ENCODE results near the gene MRPL27.
"Not testable (repeated sequence)": the region's sequence is repeated elsewhere in the genome, so short reads cannot be mapped to it uniquely, and the experiment has no call there.

MRPL27 gene

GRCh38 chr17:50344731-50345365, 28.1 kb downstream of the MRPL27 start:
- no peak for DNase-seq

- no peak for DNase-seq
Measured at GRCh38 chr17:50339381-50339780, 33.6 kb downstream of the MRPL27 start.

GRCh38 chr17:50338645-50339044, 34.3 kb downstream of the MRPL27 start:
- no peak for DNase-seq

DNA sequence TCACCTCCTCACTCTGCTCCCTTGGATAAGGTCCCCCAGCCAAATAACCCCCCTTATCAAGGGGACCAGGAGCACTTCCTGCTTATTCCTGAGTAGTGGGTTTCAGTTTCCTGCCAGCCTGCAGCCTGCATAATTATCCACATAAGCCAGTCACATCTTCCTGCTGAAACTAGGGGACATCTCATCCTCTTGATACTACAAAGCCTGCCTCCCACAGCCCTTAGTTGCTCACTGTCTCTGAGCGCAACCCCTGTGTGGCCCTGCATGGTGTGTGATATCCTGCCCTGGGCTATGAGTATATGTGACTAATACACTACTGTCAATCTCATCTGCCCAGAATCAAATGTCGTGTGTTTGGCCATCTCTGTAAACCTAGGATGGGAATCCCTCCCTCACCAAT, 35.0 kb downstream of the MRPL27 start:
- no peak for DNase-seq

GRCh38 chr17:50333291-50334057, 39.5 kb downstream of the MRPL27 start:
- DNase-seq = not testable (repeated sequence)

DNA sequence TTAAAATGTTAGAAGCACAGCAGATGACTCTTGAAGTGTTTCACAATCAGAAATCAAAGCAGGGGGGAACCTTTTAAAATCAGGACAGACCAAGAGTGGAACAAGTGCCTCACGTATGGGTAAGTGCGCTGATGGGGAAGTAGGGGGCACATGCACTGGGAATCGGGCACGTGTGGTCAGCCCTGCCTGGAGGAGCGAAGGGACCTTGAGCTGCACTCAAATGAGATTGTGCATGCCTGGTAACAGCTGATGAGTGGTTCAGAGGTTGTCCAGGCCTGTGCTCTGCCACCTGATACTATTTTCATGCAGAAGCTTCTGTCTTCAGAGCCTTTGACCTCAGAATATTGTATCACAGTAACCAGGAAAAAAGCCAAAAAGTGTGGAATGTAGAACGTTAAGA, 40.8 kb downstream of the MRPL27 start:
- no peak for DNase-seq

- DNase-seq = no peak
Measured at GRCh38 chr17:50331085-50331791, 41.7 kb downstream of the MRPL27 start.

DNA sequence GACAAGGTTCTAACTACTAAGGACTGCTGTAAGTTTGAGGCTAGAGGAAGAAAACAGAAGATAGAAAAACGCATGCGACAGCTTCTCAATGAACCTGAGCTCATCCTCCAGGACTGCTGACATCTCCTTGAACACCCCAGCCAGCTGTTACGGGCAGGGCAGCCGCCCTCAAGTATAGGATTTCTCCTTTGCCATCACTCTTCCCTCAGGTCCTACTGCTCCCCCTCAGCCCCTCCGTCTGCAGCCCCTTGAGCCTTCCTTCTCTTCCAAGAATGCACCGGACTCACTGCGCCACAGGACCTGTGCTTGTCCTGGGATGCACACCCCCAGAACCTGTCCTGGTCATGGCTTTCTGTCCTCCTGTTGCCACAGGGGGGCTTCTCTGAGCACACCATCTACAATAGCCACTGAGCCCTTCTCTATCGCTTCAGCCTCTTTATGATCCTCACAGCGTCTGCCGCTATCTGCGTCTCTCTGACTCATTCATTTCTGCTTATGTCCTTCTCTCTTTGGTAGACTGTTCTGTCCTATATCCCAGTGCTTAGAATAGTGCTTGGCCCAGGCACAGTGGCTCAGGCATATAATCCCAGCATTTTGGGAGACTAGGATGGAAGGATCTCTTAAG, 42.7 kb downstream of the MRPL27 start:
- DNase-seq = no peak

DNA sequence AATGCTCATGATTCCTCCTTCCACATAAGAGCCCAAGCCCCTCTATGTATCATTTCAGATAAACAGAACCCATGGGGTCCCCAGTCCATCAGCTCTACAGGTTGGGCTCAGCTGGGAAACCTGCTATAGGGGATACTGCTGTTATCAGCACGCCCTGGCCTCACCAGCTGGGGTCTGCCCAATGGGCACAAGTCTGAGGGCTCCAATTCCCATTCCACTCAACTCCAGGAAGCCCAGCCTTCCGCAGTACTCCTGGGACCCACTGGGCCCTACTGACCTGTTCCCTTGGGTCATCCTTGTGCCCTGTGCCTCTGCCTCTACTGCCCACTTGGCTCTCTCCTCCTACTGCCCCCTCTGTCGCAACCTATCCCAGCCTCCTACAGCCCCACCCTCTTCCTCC, 43.3 kb downstream of the MRPL27 start:
- DNase-seq = no peak

DNA sequence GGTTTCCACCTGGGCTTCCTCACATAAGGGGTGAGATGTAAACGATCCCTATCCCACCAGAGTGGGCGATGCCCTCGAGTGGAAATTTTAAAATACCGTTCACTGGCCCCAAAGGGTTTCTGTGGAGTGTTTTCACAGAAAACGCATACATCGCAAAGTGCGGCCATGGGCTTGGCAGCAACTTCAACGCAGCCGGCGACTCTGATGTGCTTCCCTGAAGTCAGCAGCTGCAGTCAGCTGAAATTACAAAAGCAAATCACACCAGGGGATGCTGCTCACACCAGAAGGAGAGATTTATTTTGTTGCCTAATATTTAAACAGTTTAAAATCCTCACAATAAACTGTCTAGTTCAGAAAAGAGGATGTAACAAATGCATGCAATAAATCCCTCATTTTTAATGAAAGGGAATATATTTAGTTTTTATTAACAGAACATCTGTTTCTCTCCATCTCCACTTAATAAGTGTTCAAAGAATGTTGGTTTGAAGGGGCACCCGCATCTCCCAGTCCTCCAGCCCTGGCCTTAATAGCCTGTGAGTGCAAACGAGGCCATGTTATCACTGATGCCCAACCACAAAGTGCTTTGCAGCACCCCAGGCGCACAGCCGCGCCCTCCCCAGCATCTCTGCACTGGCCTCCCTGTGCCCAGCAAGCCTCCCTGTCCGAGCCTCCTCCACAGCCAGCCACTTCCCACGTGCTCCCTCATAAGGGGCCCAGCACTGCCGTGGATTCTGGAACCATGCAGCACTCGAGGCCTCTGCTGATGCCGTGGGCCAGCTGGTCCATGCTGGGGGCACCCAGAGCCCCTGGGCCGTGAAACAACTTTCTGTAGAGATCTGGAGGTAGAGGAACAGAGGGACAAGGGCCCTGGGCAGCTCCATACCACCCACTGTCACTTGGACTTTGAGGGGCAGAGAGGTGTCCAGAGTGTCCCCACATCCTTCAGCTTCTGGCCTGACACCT, 44.3 kb downstream of the MRPL27 start:
- DNase-seq = no peak

DNA sequence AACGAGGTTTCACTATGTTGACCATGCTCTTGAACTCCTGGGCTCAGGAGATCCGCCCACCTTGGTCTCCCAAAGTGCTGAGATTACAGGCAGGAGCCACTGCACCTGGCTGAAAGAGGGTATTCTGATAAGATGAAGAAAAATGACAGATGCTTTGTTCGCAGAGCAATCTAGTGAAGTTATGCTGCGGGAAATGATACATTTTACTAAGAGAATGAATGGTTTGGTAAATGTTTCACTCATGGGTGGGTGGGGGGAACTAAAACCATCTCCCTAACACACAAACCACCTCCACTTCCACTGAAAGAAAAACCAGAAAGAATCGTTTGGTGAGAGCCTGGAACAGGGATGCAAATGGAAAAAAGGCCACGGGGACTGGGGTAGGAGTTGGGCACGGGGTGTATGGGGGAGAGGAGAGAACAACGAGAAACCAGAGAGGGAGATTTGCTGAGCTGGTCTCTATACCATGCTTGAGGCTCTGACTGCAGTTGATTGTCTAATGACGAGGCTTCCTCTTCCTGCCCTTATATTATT, 46.1 kb downstream of the MRPL27 start:
- DNase-seq = no peak

GRCh38 chr17:50325906-50326305, 47.1 kb downstream of the MRPL27 start:
- DNase-seq = no peak

DNA sequence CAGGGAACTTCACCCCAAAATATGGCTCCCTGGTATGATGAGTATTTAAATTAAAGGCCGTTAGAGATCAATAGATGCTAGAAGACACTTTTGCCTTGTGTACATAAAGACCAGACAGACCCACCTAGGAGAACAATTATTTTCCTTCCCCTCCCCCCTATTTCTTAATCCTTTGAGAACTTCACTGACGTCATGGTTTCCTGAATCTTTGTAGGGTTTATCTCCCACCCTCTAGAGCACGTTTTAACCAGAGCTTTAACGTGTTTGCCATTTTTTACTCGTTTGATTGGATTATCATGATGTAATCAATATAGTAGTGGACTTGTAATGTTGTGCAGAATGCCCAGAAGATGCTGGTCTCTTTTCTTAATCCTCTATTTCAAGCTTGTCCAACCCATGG, 49.9 kb downstream of the MRPL27 start:
- no peak for DNase-seq

DNA sequence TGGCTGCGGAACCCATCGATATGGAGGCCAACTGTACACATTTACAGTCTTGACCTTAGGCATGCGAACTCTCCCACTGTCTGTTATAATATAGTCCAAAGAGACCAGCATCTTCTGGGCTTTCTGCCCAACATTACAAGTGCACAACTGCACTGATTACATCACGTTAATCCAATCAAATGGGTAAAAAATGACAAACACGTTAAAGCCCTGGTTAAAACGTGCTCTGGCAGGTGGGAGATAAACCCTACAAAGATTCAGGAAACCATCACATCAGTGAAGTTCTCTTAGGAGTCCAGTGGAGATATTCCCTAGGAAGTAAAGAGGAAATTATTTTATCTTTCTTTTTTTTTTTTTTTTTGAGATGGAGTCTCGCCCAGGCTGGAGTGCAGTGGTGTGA, 50.7 kb downstream of the MRPL27 start:
- no peak for DNase-seq

- no peak for DNase-seq
Measured at GRCh38 chr17:50319306-50320004, 53.5 kb downstream of the MRPL27 start.

GRCh38 chr17:50318501-50319285, 54.3 kb downstream of the MRPL27 start:
- DNase-seq = no peak

All from KG1 (cell line).